Natural killer cell (primary cell): ENCODE measurements around the gene CEACAM19. TPM values are rescaled to one million over a fixed set of nuclear protein-coding genes. Genes with fewer than 3 reads are reported as not detected.
"Not testable (repeated sequence)": the region's sequence is repeated elsewhere in the genome, so short reads cannot be mapped to it uniquely, and the experiment has no call there.

Experiments used
- ATAC-seq, 3 donors: fragments of 150-1000 bp in 2 of 3; fragments of 200-7000 bp in 1 of 3; cut with Tn5 transposase; 1 replicate in 1 of 3; 2 replicates in 2 of 3; pipeline ENCODE4 v1.10.0; 2021; ENCODE audit warnings: mild to moderate bottlenecking in 2 of 3, moderate library complexity in 2 of 3
- DNase-seq, 2 donors: peaks; one replicate each; pipeline versions ENCODE4 v3.0.0 to v3.0.0-alpha.2; 2013 to 2021; ENCODE audit warnings: mixed read lengths in 1 of 2
- H3K27ac ChIP-seq: one replicate; pipeline ENCODE4 v1.5.1; 2013; ENCODE audit warnings: mild to moderate bottlenecking, low read length
- H3K27me3 ChIP-seq: one replicate; pipeline ENCODE4 v1.6.1; 2013; ENCODE audit warnings: low read length; ENCODE audit not compliant: control insufficient read depth, insufficient read depth
- H3K36me3 ChIP-seq: one replicate; pipeline ENCODE4 v1.6.1; 2013; ENCODE audit warnings: low read length; ENCODE audit not compliant: control insufficient read depth, insufficient read depth
- H3K4me1 ChIP-seq: one replicate; pipeline ENCODE4 v1.6.1; 2013; ENCODE audit warnings: low read length; ENCODE audit not compliant: control insufficient read depth, insufficient read depth
- H3K4me3 ChIP-seq: one replicate; pipeline ENCODE4 v1.5.1; 2013; ENCODE audit warnings: low read length
- H3K9me3 ChIP-seq: one replicate; pipeline ENCODE4 v1.6.1; 2013; ENCODE audit warnings: low read length; ENCODE audit not compliant: control insufficient read depth, insufficient read depth
- H3K27ac Mint-ChIP-seq, 2 donors: one replicate each; pipeline ENCODE4 v1.8.0; 2022; ENCODE audit warnings: mild to moderate bottlenecking in 2 of 2, mixed read lengths in 2 of 2, moderate library complexity in 1 of 2
- H3K27me3 Mint-ChIP-seq, 2 donors: one replicate each; pipeline ENCODE4 v1.8.0; 2022; ENCODE audit warnings: low read depth in 2 of 2, mixed read lengths in 2 of 2
- H3K36me3 Mint-ChIP-seq: one replicate; pipeline ENCODE4 v1.8.0; 2022; ENCODE audit warnings: mixed read lengths
- H3K4me1 Mint-ChIP-seq, 2 donors: one replicate each; pipeline ENCODE4 v1.8.0; 2022; ENCODE audit warnings: mixed read lengths in 2 of 2
- H3K4me3 Mint-ChIP-seq: one replicate; pipeline ENCODE4 v1.8.0; 2022; ENCODE audit warnings: mild to moderate bottlenecking, moderate library complexity, mixed read lengths
- H3K9me3 Mint-ChIP-seq, 2 donors: one replicate each; pipeline ENCODE4 v1.8.0; 2022; ENCODE audit warnings: mixed read lengths in 2 of 2
- CTCF ChIP-seq: fragments of 200-600 bp; IDR thresholded peaks from one replicate; pipeline ENCODE4 v1.8.0; 2022; ENCODE audit warnings: antibody characterized with exemption
- WGBS: methylation state at CpG from one replicate; pipeline ENCODE4 v1.1.7; 2013; ENCODE audit warnings: missing lambda C conversion rate; ENCODE audit not compliant: insufficient coverage; 5-methylcytosine and 5-hydroxymethylcytosine counted together
- intact Hi-C: fragments of 100-400 bp; cut with micrococcal nuclease; formaldehyde crosslinking; loops from one replicate; pipeline ENCODE4 v1.14.2; 2022
- total RNA-seq, 4 donors: library from RNA; stranded (reverse); fragments of 120-200 nt in 1 of 4; gene quantifications; one replicate each; pipeline versions ENCODE4 v1.2.3 to v1.2.4, GENCODE V29; 2013 to 2022

CEACAM19 gene
- total RNA-seq, 3 donors from 2014 or later (not counting 1 experiment from before 2014, with no cell fraction given): 2.6 to 4.1 (median 2.7) TPM

DNA sequence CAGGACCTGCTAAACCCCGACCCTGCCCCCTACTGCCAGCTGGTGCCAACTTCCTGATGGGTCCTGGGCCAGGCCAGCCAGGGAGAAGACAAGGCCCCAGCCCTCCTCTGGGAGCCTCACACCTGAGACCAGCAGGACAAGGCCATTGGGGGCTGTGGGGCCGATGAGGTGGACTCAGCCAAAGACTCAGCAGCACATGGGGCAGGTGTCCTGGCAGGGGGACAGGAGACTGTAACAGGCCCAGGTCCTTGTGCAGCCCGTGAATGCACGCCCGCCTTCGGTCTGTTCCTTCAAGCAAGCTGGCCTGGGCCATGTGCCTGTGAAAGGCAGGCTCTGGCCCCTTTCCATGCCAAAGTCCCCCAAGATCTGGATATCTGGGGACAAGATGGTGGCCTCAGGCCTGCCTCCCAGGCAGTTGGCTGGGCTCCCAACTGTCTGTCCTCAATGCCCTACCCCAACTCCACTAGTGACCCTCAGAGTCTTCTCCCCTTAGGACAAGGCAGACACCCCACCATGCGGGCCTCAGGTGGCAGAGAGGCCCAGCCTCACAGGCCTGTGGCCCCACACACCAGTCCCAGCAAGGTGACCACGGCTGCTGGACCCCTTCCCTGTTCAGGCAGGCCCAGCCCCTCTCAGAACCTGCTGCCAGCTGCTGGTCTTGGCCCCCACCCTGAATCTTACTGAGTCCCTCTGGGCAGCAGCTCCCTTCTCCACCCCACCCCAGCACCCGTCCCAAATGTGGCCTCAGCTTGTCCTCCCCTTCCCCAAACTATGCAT is 12.3 kb downstream of the CEACAM19 start:
- Mint-ChIP-seq H3K4me1 (peaks cover 0 to 5% of the 10 kb centered on the region in 2 donors), H3K4me3 (no peak overlapping the region), H3K36me3 (no peaks in the 10 kb centered on the region), H3K27ac (no peak overlapping the region), H3K27me3 (peaks cover 3 to 6% of the 10 kb centered on the region in 2 donors), H3K9me3 (no peaks in the 10 kb centered on the region)
- no peaks in the 10 kb centered on the region for H3K9me3 ChIP-seq
- H3K4me1 ChIP-seq: peaks cover 4% of the 10 kb centered on the region
- intact Hi-C loops: no loop called here
- no peak for TF ChIP-seq CTCF
- 74% methylated on average over 9 of the region's 9 CpGs for WGBS
- no peak overlapping the region for H3K4me3 ChIP-seq
- no peak overlapping the region for H3K27ac ChIP-seq
- DNase-seq (no peak), ATAC-seq (no peak)
- H3K27me3 ChIP-seq: no peaks in the 10 kb centered on the region
- no peaks in the 10 kb centered on the region for H3K36me3 ChIP-seq

DNA sequence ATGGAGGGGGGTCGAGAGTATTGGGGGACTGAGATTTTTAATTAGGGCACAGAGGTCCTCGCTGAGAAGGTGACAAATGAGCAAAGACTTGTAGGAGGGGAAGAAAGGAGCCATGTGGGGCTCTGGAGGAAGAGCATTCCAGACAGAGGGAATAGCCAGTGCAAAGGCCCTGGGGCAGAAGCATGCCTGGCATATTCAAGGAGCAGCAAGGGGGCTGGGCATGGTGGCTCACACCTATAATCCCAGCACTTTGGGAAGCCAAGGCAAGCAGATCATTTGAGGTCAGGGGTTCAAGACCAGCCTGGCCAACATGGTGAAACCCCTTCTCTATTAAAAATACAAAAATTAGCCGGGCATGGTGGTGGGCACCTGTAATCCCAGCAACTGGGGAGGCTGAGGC is 13.1 kb downstream of the CEACAM19 start:
- H3K27me3 Mint-ChIP-seq, H3K36me3 Mint-ChIP-seq, H3K9me3 Mint-ChIP-seq, DNase-seq, H3K27me3 ChIP-seq, H3K9me3 ChIP-seq, H3K4me3 Mint-ChIP-seq, H3K4me3 ChIP-seq, H3K27ac ChIP-seq, H3K27ac Mint-ChIP-seq, ATAC-seq, H3K36me3 ChIP-seq, intact Hi-C loops: not testable (repeated sequence)
- peaks cover 10% of the 10 kb centered on the region for H3K4me1 ChIP-seq
- peaks cover 0 to 10% of the 10 kb centered on the region in 2 donors for H3K4me1 Mint-ChIP-seq
- WGBS: 90% methylated on average over 3 of the region's 3 CpGs

DNA sequence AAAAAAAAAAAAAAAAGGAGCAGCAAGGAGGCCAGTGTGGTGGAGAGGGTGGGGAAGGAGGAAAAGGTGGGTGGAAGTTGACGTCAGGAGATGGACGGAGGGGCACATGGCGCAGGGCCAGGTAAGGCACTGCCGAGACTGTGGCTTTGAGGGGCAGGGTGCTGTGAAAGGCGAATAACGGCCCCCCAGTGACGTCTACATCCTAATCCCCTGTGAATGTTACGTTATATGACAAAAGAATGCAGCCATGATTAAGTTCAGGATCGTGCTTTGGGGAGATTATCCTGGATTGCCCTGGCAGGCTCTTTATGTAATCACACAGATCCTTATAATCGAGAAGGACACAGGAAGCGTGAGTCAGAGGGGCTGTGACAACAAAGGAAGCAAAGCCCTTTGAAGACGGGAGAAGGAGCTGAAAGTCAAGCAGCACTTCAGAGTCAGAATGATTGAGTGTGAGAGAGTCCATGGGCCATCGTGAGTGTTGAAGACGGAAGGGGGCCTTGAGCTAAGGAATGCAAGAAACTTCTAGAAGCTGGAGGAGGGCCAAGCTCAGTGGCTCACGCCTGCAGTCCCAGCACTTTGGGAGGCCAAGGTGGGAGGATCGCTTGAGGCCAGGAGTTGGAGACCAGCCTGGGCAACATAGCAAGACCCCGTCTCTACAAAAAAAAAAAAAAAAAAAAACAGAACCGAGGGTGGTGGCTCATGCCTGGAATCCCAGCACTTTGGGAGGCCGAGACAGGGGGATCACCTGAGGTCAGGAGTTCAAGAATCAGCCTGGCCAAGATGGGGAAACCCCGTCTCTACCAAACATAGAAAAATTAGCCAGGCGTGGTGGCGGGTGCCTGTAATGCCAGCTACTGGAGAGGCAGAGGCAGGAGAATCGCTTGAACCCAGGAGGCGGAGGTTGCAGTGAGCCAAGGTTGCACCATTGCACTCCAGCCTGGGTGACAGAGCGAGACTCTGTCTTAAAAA is 13.9 kb downstream of the CEACAM19 start:
- whole genome bisulfite sequencing: 45% methylated on average over 23 of the region's 25 CpGs
- no peak overlapping the region for H3K4me3 ChIP-seq
- peak in 1 of 2 donors; percentile 22 for DNase-seq
- no peaks in the 10 kb centered on the region for H3K36me3 Mint-ChIP-seq
- no peak for TF ChIP-seq CTCF
- peaks cover 14% of the 10 kb centered on the region for H3K4me1 ChIP-seq
- H3K27me3 Mint-ChIP-seq: peaks cover 3 to 6% of the 10 kb centered on the region in 2 donors
- H3K27me3 ChIP-seq: no peaks in the 10 kb centered on the region
- peaks cover 0 to 17% of the 10 kb centered on the region in 2 donors for H3K4me1 Mint-ChIP-seq
- H3K9me3 ChIP-seq: no peaks in the 10 kb centered on the region
- no peak overlapping the region for H3K27ac Mint-ChIP-seq
- peak in 1 of 3 donors; percentile 11 for ATAC-seq
- H3K4me3 Mint-ChIP-seq: no peak overlapping the region
- no peaks in the 10 kb centered on the region for H3K9me3 Mint-ChIP-seq
- no peak overlapping the region for H3K27ac ChIP-seq
- H3K36me3 ChIP-seq: no peaks in the 10 kb centered on the region
- intact Hi-C loops: loop anchor here (5.0 kb wide), 1 partner anchor 267 kb away; no protein-coding TSS in a partner anchor

DNA sequence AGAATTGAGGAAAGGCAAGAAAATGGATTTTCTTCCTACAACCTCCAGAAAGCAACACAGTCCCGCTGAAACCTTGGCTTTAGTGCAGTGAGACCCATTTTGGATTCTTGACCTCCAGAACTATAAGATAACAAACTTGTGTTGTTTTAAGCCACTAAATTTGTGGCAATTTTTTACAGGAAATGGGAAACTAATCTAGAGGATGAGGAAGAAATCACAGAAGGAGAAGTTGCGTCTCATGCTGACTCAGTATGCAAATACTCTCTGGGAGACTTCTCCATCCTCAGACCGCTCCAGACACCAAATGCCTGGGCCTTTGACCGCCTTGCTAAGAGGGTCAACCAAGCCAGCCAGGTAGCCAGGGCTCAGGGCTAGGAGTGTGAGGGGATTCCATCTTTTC is 14.6 kb downstream of the CEACAM19 start:
- H3K4me1 ChIP-seq: peaks cover 14% of the 10 kb centered on the region
- Mint-ChIP-seq H3K27me3 (peaks cover 3 to 6% of the 10 kb centered on the region in 2 donors), H3K36me3 (no peaks in the 10 kb centered on the region), H3K27ac (no peak overlapping the region), H3K9me3 (no peaks in the 10 kb centered on the region), H3K4me3 (no peak overlapping the region), H3K4me1 (peaks cover 0 to 17% of the 10 kb centered on the region in 2 donors)
- intact Hi-C loops: loop anchor here (5.0 kb wide), 1 partner anchor 266 kb away; no protein-coding TSS in a partner anchor
- H3K9me3 ChIP-seq: no peaks in the 10 kb centered on the region
- no peak overlapping the region for H3K4me3 ChIP-seq
- no peak for DNase-seq
- WGBS: 30% methylated on average over 3 of the region's 4 CpGs
- H3K27me3 ChIP-seq: no peaks in the 10 kb centered on the region
- no peaks in the 10 kb centered on the region for H3K36me3 ChIP-seq
- H3K27ac ChIP-seq: no peak overlapping the region
- no peak for TF ChIP-seq CTCF
- no peak for ATAC-seq
